Measurements from ENCODE around the gene PEX11A. TPM values are rescaled to one million over a fixed set of nuclear protein-coding genes. Genes with fewer than 3 reads are reported as not detected.

The PEX11A gene
- total RNA-seq, 2 donors from 2014 or later, result 0.16 to 0.37 TPM

GRCh38 chr15:89670971-89671560 lies 19.5 kb downstream of the PEX11A start:
- Mint-ChIP-seq H3K27ac (no peak overlapping the region), H3K4me1 (no peaks in the 10 kb centered on the region), H3K27me3 (peaks cover 36% of the 10 kb centered on the region), H3K4me3 (no peak overlapping the region), H3K36me3 (ENCODE audit: low read depth) (peaks cover 7% of the 10 kb centered on the region)
- ATAC-seq (no peak), DNase-seq (no peak)
- H3K9me3 ChIP-seq (ENCODE audit: control insufficient read depth, low read length, poor library complexity, severe bottlenecking), result no peaks in the 10 kb centered on the region

DNA sequence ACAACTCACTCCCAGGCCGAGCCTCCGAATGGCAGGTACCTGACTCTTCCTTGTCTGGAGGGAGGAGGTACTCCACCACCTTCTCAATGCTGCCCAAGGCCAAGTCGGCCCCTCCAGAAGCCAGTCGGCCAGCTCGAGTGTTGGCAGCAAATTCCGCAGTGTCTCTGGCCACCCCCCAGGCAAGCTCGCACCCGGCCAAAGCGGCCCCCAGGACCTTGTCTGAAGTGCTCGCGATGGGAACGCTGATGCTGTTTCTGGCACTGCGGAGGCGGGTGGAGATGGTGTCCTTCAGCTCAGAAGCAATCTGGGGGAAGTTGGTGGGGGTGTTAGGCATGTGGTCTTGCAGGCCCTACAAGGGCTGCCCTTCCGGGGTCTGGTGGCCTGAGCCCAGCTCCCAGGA lies 20.6 kb downstream of the PEX11A start:
- Mint-ChIP-seq H3K4me3 (no peak overlapping the region), H3K27me3 (peaks cover 38% of the 10 kb centered on the region), H3K36me3 (ENCODE audit: low read depth) (peaks cover 7% of the 10 kb centered on the region), H3K27ac (no peak overlapping the region), H3K4me1 (peaks cover under 1% of the 10 kb centered on the region)
- DNase-seq (no peak), ATAC-seq (no peak)
- H3K9me3 ChIP-seq (ENCODE audit: control insufficient read depth, low read length, poor library complexity, severe bottlenecking), result no peaks in the 10 kb centered on the region

GRCh38 chr15:89669309-89669865 lies 21.2 kb downstream of the PEX11A start:
- no peak for DNase-seq
- Mint-ChIP-seq H3K27me3 (peaks cover 44% of the 10 kb centered on the region), H3K36me3 (ENCODE audit: low read depth) (peaks cover 7% of the 10 kb centered on the region), H3K4me3 (no peak overlapping the region), H3K4me1 (peaks cover 4% of the 10 kb centered on the region), H3K27ac (no peak overlapping the region)
- ATAC-seq, result no peak
- H3K9me3 ChIP-seq (ENCODE audit: control insufficient read depth, low read length, poor library complexity, severe bottlenecking), result no peaks in the 10 kb centered on the region

DNA sequence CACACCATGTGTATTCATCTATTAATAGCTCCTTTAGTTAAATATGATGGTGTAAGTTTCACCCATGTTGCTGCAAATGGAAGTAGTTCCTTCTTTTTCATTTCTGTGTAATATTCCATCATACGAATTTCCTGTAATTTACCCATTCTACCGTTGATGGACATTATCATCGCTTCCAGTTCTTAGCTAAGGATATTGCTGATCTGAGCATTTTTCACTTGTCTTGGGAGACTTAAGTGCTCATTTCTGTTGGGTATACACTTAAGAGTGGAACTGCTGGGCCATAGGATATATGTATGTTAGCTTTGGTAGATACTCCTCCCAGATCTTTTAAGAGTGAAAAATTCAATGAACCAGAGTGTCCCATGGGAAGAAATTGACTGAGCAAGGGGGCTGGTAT lies 22.4 kb downstream of the PEX11A start:
- peaks cover 39% of the 10 kb centered on the region for H3K27me3 Mint-ChIP-seq
- no peak for DNase-seq

DNA sequence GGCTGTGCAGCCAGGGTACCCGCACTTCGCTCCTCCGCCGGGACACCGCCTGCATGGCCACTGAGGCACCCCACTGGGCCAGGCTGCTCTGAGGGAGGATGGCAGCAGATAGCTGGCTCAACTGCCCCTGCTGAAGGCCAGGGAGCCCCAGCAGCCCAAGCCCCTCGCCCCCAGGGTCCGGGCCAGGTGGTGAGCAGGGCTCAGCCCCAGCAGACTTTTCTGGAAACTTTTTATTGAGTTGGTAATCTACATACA lies 22.9 kb downstream of the PEX11A start:
- Mint-ChIP-seq H3K36me3 (ENCODE audit: low read depth) (peaks cover 3% of the 10 kb centered on the region), H3K27ac (no peak overlapping the region), H3K27me3 (peaks cover 39% of the 10 kb centered on the region), H3K4me1 (peaks cover 4% of the 10 kb centered on the region), H3K4me3 (peak overlapping the region; percentile 55)
- DNase-seq, result no peak
- ATAC-seq, result no peak
- no peaks in the 10 kb centered on the region for H3K9me3 ChIP-seq (ENCODE audit: control insufficient read depth, low read length, poor library complexity, severe bottlenecking)

More for the DNA sequence above, 22.4 kb downstream of the PEX11A start:
- H3K36me3 Mint-ChIP-seq (ENCODE audit: low read depth), result peaks cover 3% of the 10 kb centered on the region
- no peaks in the 10 kb centered on the region for H3K9me3 ChIP-seq (ENCODE audit: control insufficient read depth, low read length, poor library complexity, severe bottlenecking)
- no peak overlapping the region for H3K4me3 Mint-ChIP-seq
- peaks cover 4% of the 10 kb centered on the region for H3K4me1 Mint-ChIP-seq
- ATAC-seq, result no peak
- no peak overlapping the region for H3K27ac Mint-ChIP-seq

DNA sequence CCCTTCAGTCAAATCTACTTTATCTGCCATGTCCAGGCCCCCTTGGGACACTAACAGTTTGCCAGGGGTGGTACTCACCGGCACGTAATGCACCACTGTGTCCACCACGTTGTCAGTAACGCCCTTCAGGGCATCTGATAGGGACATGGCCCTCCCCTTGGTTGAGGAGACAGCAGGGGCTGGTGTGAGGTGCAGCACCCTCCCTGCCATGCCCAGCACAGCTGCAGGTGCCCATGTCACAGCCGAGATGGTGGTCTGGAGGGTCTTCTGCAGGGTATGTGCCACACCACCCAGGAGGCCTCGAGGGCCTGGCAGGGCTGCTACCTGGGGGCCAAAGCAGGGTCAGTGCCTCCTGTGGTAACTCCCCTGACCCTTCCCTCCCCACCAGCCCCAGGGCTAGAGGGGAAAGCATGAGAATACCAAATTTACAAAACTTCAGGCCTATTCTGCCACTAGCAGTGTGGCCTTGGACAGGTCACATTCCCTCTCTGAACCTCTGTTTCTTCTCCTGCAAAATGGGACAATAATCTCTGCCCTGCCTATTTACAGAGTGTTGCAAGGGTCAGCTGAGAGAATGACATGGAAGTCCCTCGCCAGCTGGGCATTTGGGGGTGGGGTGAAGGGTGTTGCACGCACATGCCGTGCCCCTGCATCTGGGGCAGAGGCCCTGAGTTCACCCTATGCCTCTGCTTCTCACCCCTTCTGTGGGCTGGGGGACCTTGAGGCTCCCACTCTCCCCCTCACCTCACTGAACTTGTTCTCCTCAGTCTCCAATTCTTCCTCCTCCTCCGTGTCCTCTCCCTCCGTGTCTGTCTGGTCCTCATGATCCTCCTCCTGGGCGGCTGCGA lies 23.5 kb downstream of the PEX11A start:
- DNase-seq (no peak), ATAC-seq (no peak)
- H3K4me3 Mint-ChIP-seq, result peak overlapping the region; percentile 55
- peaks cover 43% of the 10 kb centered on the region for H3K27me3 Mint-ChIP-seq
- H3K9me3 ChIP-seq (ENCODE audit: control insufficient read depth, low read length, poor library complexity, severe bottlenecking), result no peaks in the 10 kb centered on the region
- peaks cover 3% of the 10 kb centered on the region for H3K36me3 Mint-ChIP-seq (ENCODE audit: low read depth)
- H3K4me1 Mint-ChIP-seq, result peaks cover 6% of the 10 kb centered on the region
- no peak overlapping the region for H3K27ac Mint-ChIP-seq

- peaks cover 45% of the 10 kb centered on the region for H3K27me3 Mint-ChIP-seq
- no peaks in the 10 kb centered on the region for H3K9me3 ChIP-seq (ENCODE audit: control insufficient read depth, low read length, poor library complexity, severe bottlenecking)
- ATAC-seq (no peak), DNase-seq (no peak)
- H3K36me3 Mint-ChIP-seq (ENCODE audit: low read depth), result peaks cover 3% of the 10 kb centered on the region
- H3K4me3 Mint-ChIP-seq, result no peak overlapping the region
- H3K27ac Mint-ChIP-seq, result no peak overlapping the region
- peaks cover 6% of the 10 kb centered on the region for H3K4me1 Mint-ChIP-seq
These were observed 24.2 kb downstream of the PEX11A start for GRCh38 chr15:89666184-89666857.

DNA sequence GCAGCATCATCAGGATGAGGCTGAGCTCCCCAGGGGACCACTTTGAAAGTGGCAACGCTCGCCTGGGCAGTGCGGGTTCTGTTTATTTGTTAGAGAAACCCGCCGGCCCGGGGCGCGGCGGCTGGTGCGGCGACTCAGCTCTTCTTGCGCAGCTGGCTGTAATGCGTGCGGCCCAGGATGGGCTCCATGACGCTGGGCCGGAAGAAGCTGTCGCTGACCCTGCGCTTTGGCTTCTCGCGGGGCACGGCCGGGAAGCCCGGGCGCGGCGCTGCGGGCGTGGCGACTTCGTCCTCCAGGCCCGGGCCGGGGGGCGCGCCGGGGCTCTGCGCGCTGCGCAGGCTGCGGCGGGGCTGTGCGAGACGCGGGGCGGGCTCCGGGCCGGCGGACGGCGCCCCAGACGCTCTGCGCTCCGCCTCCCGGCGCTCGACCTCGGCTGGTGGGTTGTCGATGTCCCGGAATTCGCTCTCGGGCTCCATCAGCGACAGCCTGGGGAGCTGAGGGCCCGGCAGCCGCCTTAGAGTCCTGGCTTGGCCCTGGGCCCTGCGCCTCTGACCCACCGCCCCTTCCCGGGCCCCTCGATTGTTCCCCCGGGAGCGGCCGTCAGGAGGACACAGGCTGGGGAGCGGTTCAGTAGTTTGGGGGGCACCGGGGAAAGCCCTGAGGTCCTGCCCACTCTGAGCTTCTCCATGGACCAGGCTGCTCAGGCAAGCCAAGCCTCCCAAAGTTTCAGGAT lies 24.9 kb downstream of the PEX11A start:
- peaks cover 3% of the 10 kb centered on the region for H3K36me3 Mint-ChIP-seq (ENCODE audit: low read depth)
- ATAC-seq (no peak), DNase-seq (no peak)
- H3K4me1 Mint-ChIP-seq, result peaks cover 6% of the 10 kb centered on the region
- peaks cover 44% of the 10 kb centered on the region for H3K27me3 Mint-ChIP-seq
- H3K9me3 ChIP-seq (ENCODE audit: control insufficient read depth, low read length, poor library complexity, severe bottlenecking), result no peaks in the 10 kb centered on the region
- H3K4me3 Mint-ChIP-seq, result no peak overlapping the region
- no peak overlapping the region for H3K27ac Mint-ChIP-seq

DNA sequence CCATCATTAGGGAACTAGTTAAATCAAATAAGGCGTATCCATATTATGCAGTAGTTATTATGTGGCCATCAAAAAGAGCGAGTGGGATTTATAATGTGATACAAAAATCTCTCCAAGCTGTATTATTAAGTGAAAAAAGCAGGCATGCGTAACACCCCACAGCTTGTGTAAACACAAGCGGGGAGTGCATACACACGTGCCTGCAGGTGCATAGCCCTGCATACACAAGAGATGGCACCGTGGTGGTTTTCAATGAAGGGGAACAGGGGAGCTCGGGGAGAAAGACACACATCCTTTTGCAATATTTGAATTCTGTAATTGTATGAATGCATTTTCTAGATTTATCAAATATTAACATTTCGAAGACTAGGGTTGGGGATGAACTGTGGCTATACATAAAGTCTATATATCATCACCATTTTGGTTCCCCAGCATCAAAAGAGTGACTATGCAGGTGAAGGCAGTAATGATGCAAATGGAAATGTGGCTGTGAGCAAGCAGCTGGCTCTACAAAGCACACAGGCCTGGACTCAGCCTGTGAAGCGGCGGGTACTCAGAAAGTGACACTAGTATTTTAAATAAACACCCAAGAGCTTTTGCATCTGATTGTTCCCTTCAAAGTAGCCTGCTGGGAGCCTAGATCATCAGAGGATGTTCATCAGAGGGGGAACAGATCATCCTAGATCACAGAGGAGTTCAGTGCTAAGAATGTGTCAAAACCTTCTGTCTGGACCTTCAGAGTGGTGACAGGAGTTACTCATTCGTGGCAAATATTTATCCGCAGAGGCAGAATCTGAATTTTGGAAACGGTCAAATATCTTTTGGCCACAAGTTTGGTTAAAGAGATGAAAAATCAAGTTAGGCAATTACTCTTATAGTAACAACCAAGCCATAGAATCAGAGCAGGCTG lies 25.9 kb downstream of the PEX11A start:
- no peak overlapping the region for H3K27ac Mint-ChIP-seq
- peaks cover 6% of the 10 kb centered on the region for H3K4me1 Mint-ChIP-seq
- peaks cover 5% of the 10 kb centered on the region for H3K36me3 Mint-ChIP-seq (ENCODE audit: low read depth)
- H3K9me3 ChIP-seq (ENCODE audit: control insufficient read depth, low read length, poor library complexity, severe bottlenecking), result no peaks in the 10 kb centered on the region
- ATAC-seq (no peak), DNase-seq (no peak)
- H3K4me3 Mint-ChIP-seq, result peak overlapping the region; percentile 75
- peaks cover 48% of the 10 kb centered on the region for H3K27me3 Mint-ChIP-seq

- ATAC-seq (no peak), DNase-seq (no peak)
- no peak overlapping the region for H3K4me3 Mint-ChIP-seq
- H3K36me3 Mint-ChIP-seq (ENCODE audit: low read depth), result peaks cover 8% of the 10 kb centered on the region
- no peak overlapping the region for H3K27ac Mint-ChIP-seq
- peaks cover 55% of the 10 kb centered on the region for H3K27me3 Mint-ChIP-seq
- peaks cover 6% of the 10 kb centered on the region for H3K4me1 Mint-ChIP-seq
- no peaks in the 10 kb centered on the region for H3K9me3 ChIP-seq (ENCODE audit: control insufficient read depth, low read length, poor library complexity, severe bottlenecking)
These were observed 27.5 kb downstream of the PEX11A start for GRCh38 chr15:89662893-89663626.

- Mint-ChIP-seq H3K27ac (no peak overlapping the region), H3K4me1 (peaks cover 6% of the 10 kb centered on the region), H3K36me3 (ENCODE audit: low read depth) (peaks cover 5% of the 10 kb centered on the region), H3K27me3 (peaks cover 64% of the 10 kb centered on the region), H3K4me3 (no peak overlapping the region)
- DNase-seq, result no peak
- H3K9me3 ChIP-seq (ENCODE audit: control insufficient read depth, low read length, poor library complexity, severe bottlenecking), result no peaks in the 10 kb centered on the region
- ATAC-seq, result no peak
These were observed 30.0 kb downstream of the PEX11A start for GRCh38 chr15:89660556-89660955.

- Mint-ChIP-seq H3K36me3 (ENCODE audit: low read depth) (peaks cover 9% of the 10 kb centered on the region), H3K4me3 (no peak overlapping the region), H3K4me1 (peaks cover 7% of the 10 kb centered on the region), H3K27me3 (peaks cover 63% of the 10 kb centered on the region), H3K27ac (no peak overlapping the region)
- ATAC-seq (no peak), DNase-seq (no peak)
- H3K9me3 ChIP-seq (ENCODE audit: control insufficient read depth, low read length, poor library complexity, severe bottlenecking), result no peaks in the 10 kb centered on the region
These were observed 31.3 kb downstream of the PEX11A start for GRCh38 chr15:89659295-89659694.

Data from T-helper 17 cell (primary cell).